Lung (tissue), 12 donors: ENCODE measurements around the gene SMG7. TPM values are rescaled to one million over a fixed set of nuclear protein-coding genes. Genes with fewer than 3 reads are reported as not detected.

ENCODE experiments used
- ATAC-seq: fragments of 200-7000 bp; cut with Tn5 transposase; one replicate; pipeline ENCODE4 v1.9.1; 2020; ENCODE audit warnings: moderate number of reproducible peaks; ENCODE audit not compliant: insufficient read depth, low FRiP score
- DNase-seq, 3 donors: peaks; one replicate each; pipeline ENCODE4 v3.0.0-alpha.2; 2013 to 2017
- H3K27ac ChIP-seq, 2 donors: one replicate each; pipeline ENCODE4 v1.5.1; 2013; ENCODE audit warnings: mild to moderate bottlenecking in 2 of 2, moderate library complexity in 2 of 2, control low read depth in 1 of 2, inconsistent platforms in 1 of 2, low read depth in 1 of 2, low read length in 1 of 2
- H3K27me3 ChIP-seq, 3 donors: one replicate each; pipeline ENCODE4 v1.5.1; 2013; ENCODE audit warnings: low read length in 2 of 3; ENCODE audit not compliant: control insufficient read depth in 3 of 3, insufficient read depth in 3 of 3
- H3K36me3 ChIP-seq, 4 donors: one replicate each; pipeline ENCODE4 v1.5.1; 2013; ENCODE audit warnings: low read length in 4 of 4, mild to moderate bottlenecking in 1 of 4, moderate library complexity in 1 of 4; ENCODE audit not compliant: control insufficient read depth in 4 of 4, insufficient read depth in 4 of 4
- H3K4me1 ChIP-seq, 5 donors: one replicate each; pipeline ENCODE4 v1.5.1; 2013; ENCODE audit warnings: low read length in 5 of 5, mild to moderate bottlenecking in 2 of 5, moderate library complexity in 1 of 5; ENCODE audit not compliant: control insufficient read depth in 5 of 5, insufficient read depth in 5 of 5
- H3K4me3 ChIP-seq: one replicate; pipeline ENCODE4 v1.5.1; 2013; ENCODE audit warnings: mild to moderate bottlenecking, control low read depth, moderate library complexity
- H3K9ac ChIP-seq, 2 donors: one replicate each; pipeline ENCODE4 v1.5.1; 2013; ENCODE audit warnings: low read length in 2 of 2, control low read depth in 1 of 2; ENCODE audit not compliant: insufficient read depth in 1 of 2
- H3K9me3 ChIP-seq, 4 donors: one replicate each; pipeline ENCODE4 v1.5.1; 2013; ENCODE audit warnings: low read length in 3 of 4, mild to moderate bottlenecking in 1 of 4, moderate library complexity in 1 of 4; ENCODE audit not compliant: control insufficient read depth in 4 of 4, insufficient read depth in 3 of 4
- CTCF ChIP-seq: IDR thresholded peaks from 2 replicates; pipeline ENCODE4 v1.5.1; 2012; ENCODE audit warnings: mild to moderate bottlenecking; ENCODE audit errors: control extremely low read depth, extremely low read depth
- WGBS, 2 donors: extraction: QIAGEN DNeasy Blood & Tissue Kit; methylation state at CpG; one replicate each; pipeline ENCODE4 v1.1.7; 2013; 5-methylcytosine and 5-hydroxymethylcytosine counted together
- polyA plus RNA-seq, 2 donors: library from polyadenylated mRNA; stranded (reverse); fragments of 200-250 nt; gene quantifications; one replicate each; pipeline ENCODE4 v1.2.1, GENCODE V29; 2013
- total RNA-seq, 2 donors: library from RNA; depleted of rRNA in 1 of 2; stranded (reverse); fragments of >200 nt in 1 of 2; gene quantifications; one replicate each; pipeline ENCODE4 v1.2.1, GENCODE V29; 2014 to 2021
- donor health status: control.
- donor health status: control.
- donor health status: Bipolar disorder and iron deficiency.
- donor health status: healthy.
- donor health status: DM: yes; HTN: yes; CAD: no.

The SMG7 gene
- total and polyA plus RNA-seq, 4 donors = 17.4 to 86.6 (median 45.6) TPM

- TF ChIP-seq CTCF = no peak
- Histone ChIP-seq H3K9ac (peak overlapping the region; percentile 81 to 93), H3K36me3 (no peaks in the 10 kb centered on the region), H3K27ac (peak overlapping the region; percentile 94 to 98), H3K27me3 (no peaks in the 10 kb centered on the region), H3K4me1 (peaks cover 0 to 18% (median 13%) of the 10 kb centered on the region in 5 donors), H3K9me3 (no peaks in the 10 kb centered on the region), H3K4me3 (peak overlapping the region; percentile 72)
- 1% methylated on average over 39 to 47 of the region's 47 CpGs for WGBS, 2 donors
- peak; percentile 43 for ATAC-seq
- DNase-seq = peak; percentile 91 to 92 (median 91)
Observed at GRCh38 chr1:183470961-183471742, 1.1 kb upstream of the SMG7 start.

GRCh38 chr1:183471743-183472487 is 384 bp upstream of the SMG7 start:
- whole genome bisulfite sequencing, 2 donors = 0 to 1% methylated on average over 35 to 42 of the region's 42 CpGs
- ATAC-seq = peak; percentile 80
- peak overlapping the region; percentile 99 for H3K4me3 ChIP-seq
- no peak for TF ChIP-seq CTCF
- H3K9me3 ChIP-seq = no peaks in the 10 kb centered on the region
- H3K27me3 ChIP-seq = no peaks in the 10 kb centered on the region
- DNase-seq = peak; percentile 99 to 100 (median 99)
- H3K4me1 ChIP-seq = peaks cover 0 to 18% (median 13%) of the 10 kb centered on the region in 5 donors
- H3K9ac ChIP-seq = peak overlapping the region; percentile 81 to 93
- H3K36me3 ChIP-seq = no peaks in the 10 kb centered on the region
- H3K27ac ChIP-seq = peak overlapping the region; percentile 94 to 98

- Histone ChIP-seq H3K27ac (peak overlapping the region in 1 of 2 donors; percentile 6), H3K9me3 (no peaks in the 10 kb centered on the region), H3K4me1 (peaks cover 0 to 25% (median 13%) of the 10 kb centered on the region in 5 donors), H3K36me3 (no peaks in the 10 kb centered on the region), H3K4me3 (peak overlapping the region; percentile 99), H3K9ac (peak overlapping the region in 1 of 2 donors; percentile 77), H3K27me3 (no peaks in the 10 kb centered on the region)
- 19 to 20% methylated on average over 9 of the region's 9 CpGs for WGBS, 2 donors
- ATAC-seq (no peak), DNase-seq (no peak)
- TF ChIP-seq CTCF = no peak
Observed at GRCh38 chr1:183473217-183473536, 878 bp downstream of the SMG7 start.
